ENCODE data around the gene KRT13.

DNA sequence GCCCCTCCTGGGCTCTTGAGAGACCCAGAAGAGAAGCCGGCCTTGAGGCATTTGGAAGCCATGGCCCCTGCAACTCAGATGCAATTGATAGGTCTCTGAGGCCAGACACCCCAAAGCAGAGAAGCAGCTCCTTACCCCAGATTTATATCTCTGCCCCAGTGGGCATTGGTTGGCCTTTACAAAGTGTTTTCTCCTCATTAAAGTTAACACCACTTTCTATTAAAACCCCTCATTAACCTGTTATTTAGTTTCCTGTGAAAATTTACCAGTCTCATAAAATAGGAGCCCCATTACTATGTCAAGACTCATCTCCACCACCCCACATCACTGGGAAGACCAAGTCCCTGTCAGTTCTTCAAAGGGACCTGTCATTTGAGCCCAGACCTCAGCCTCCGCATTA is 24.4 kb downstream of the KRT13 start, which contains the start of gene KRT35:
- TF ChIP-seq CTCF (IDR thresholded peaks at IDR 0.05; ENCODE audit: insufficient read depth, low read length, poor library complexity, severe bottlenecking) (no peak), EZH2phosphoT487 (conservative IDR thresholded peaks at IDR 0.05; ENCODE audit: low read length) (no peak)
